Stimulated activated naive B cell treated with anti-CD40 and anti-IgM and Interleukin-4, amounts not matched to agents 10 μg/mL and 1 μg/mL and 100 μg/mL, for 72 hours (primary cell): ENCODE measurements around the gene NAALADL2.

Source experiments
- ATAC-seq, 2 donors: fragments of 150-1000 bp; cut with Tn5 transposase; replicated peaks; 2 replicates each; pipeline ENCODE4 v1.10.0; 2021; ENCODE audit warnings: moderate library complexity in 1 of 2
- DNase-seq: peaks from one replicate; pipeline ENCODE4 v3.0.0; 2021
- H3K27ac Mint-ChIP-seq: one replicate; pipeline ENCODE4 v1.8.0; 2022; ENCODE audit warnings: mild to moderate bottlenecking, mixed read lengths
- H3K27me3 Mint-ChIP-seq, 2 donors: one replicate each; pipeline ENCODE4 v1.8.0; 2022; ENCODE audit warnings: mixed read lengths in 2 of 2
- H3K36me3 Mint-ChIP-seq, 2 donors: one replicate each; pipeline ENCODE4 v1.8.0; 2022; ENCODE audit warnings: mixed read lengths in 2 of 2, mild to moderate bottlenecking in 1 of 2
- H3K4me1 Mint-ChIP-seq, 2 donors: one replicate each; pipeline ENCODE4 v1.8.0; 2022; ENCODE audit warnings: mixed read lengths in 2 of 2, mild to moderate bottlenecking in 1 of 2
- H3K4me3 Mint-ChIP-seq, 2 donors: one replicate each; pipeline ENCODE4 v1.8.0; 2022; ENCODE audit warnings: mild to moderate bottlenecking in 2 of 2, mixed read lengths in 2 of 2, moderate library complexity in 1 of 2
- H3K9me3 Mint-ChIP-seq, 2 donors: one replicate each; pipeline ENCODE4 v1.8.0; 2022; ENCODE audit warnings: mixed read lengths in 2 of 2, mild to moderate bottlenecking in 1 of 2

NAALADL2 gene

GRCh38 chr3:175186511-175186910 lies 327.4 kb downstream of the NAALADL2 start:
- ATAC-seq (no peak), DNase-seq (no peak)
- Mint-ChIP-seq H3K4me3 (no peak overlapping the region), H3K27ac (no peak overlapping the region), H3K4me1 (no peaks in the 10 kb centered on the region), H3K9me3 (peaks cover 1 to 6% of the 10 kb centered on the region in 2 donors), H3K36me3 (no peaks in the 10 kb centered on the region), H3K27me3 (no peaks in the 10 kb centered on the region)

- Mint-ChIP-seq H3K9me3 (peaks cover 1 to 6% of the 10 kb centered on the region in 2 donors), H3K4me3 (no peak overlapping the region), H3K4me1 (no peaks in the 10 kb centered on the region), H3K27me3 (no peaks in the 10 kb centered on the region), H3K36me3 (no peaks in the 10 kb centered on the region), H3K27ac (no peak overlapping the region)
- no peak for DNase-seq
- ATAC-seq: no peak
These were observed 328.5 kb downstream of the NAALADL2 start for GRCh38 chr3:175187586-175187985.

- H3K27ac Mint-ChIP-seq: no peak overlapping the region
- DNase-seq (no peak), ATAC-seq (no peak)
- H3K4me3 Mint-ChIP-seq: no peak overlapping the region
- peaks cover 0 to 6% of the 10 kb centered on the region in 2 donors for H3K9me3 Mint-ChIP-seq
- no peaks in the 10 kb centered on the region for H3K4me1 Mint-ChIP-seq
- no peaks in the 10 kb centered on the region for H3K36me3 Mint-ChIP-seq
- H3K27me3 Mint-ChIP-seq: no peaks in the 10 kb centered on the region
These were observed 333.4 kb downstream of the NAALADL2 start for GRCh38 chr3:175192536-175192935.

- no peaks in the 10 kb centered on the region for H3K4me1 Mint-ChIP-seq
- H3K9me3 Mint-ChIP-seq: peaks cover 0 to 6% of the 10 kb centered on the region in 2 donors
- no peak overlapping the region for H3K4me3 Mint-ChIP-seq
- H3K36me3 Mint-ChIP-seq: no peaks in the 10 kb centered on the region
- DNase-seq (no peak), ATAC-seq (no peak)
- H3K27ac Mint-ChIP-seq: no peak overlapping the region
- H3K27me3 Mint-ChIP-seq: no peaks in the 10 kb centered on the region
These were observed 334.8 kb downstream of the NAALADL2 start for GRCh38 chr3:175193815-175194518.

- ATAC-seq: no peak
- Mint-ChIP-seq H3K9me3 (no peaks in the 10 kb centered on the region), H3K27me3 (no peaks in the 10 kb centered on the region), H3K27ac (no peak overlapping the region), H3K36me3 (no peaks in the 10 kb centered on the region), H3K4me1 (no peaks in the 10 kb centered on the region), H3K4me3 (no peak overlapping the region)
- no peak for DNase-seq
These were observed 340.1 kb downstream of the NAALADL2 start for GRCh38 chr3:175198991-175199783.

GRCh38 chr3:175199961-175200360 lies 340.8 kb downstream of the NAALADL2 start:
- Mint-ChIP-seq H3K27ac (no peak overlapping the region), H3K4me3 (no peak overlapping the region), H3K4me1 (no peaks in the 10 kb centered on the region), H3K9me3 (peaks cover under 1 to 2% of the 10 kb centered on the region in 2 donors), H3K36me3 (no peaks in the 10 kb centered on the region), H3K27me3 (no peaks in the 10 kb centered on the region)
- DNase-seq (no peak), ATAC-seq (no peak)

- Mint-ChIP-seq H3K27me3 (no peaks in the 10 kb centered on the region), H3K4me3 (no peak overlapping the region), H3K27ac (no peak overlapping the region), H3K9me3 (peaks cover 4 to 7% of the 10 kb centered on the region in 2 donors), H3K36me3 (no peaks in the 10 kb centered on the region), H3K4me1 (no peaks in the 10 kb centered on the region)
- ATAC-seq (no peak), DNase-seq (no peak)
These were observed 341.4 kb downstream of the NAALADL2 start for GRCh38 chr3:175200391-175201095.

- H3K27ac Mint-ChIP-seq: no peak overlapping the region
- no peaks in the 10 kb centered on the region for H3K27me3 Mint-ChIP-seq
- no peak overlapping the region for H3K4me3 Mint-ChIP-seq
- no peak for DNase-seq
- no peak for ATAC-seq
- H3K9me3 Mint-ChIP-seq: peaks cover 7% of the 10 kb centered on the region in 2 donors
- H3K36me3 Mint-ChIP-seq: no peaks in the 10 kb centered on the region
- H3K4me1 Mint-ChIP-seq: no peaks in the 10 kb centered on the region
These were observed 348.2 kb downstream of the NAALADL2 start for GRCh38 chr3:175207361-175207760.

- ATAC-seq (no peak), DNase-seq (no peak)
- Mint-ChIP-seq H3K27ac (no peak overlapping the region), H3K9me3 (peaks cover 7% of the 10 kb centered on the region in 2 donors), H3K4me3 (no peak overlapping the region), H3K27me3 (no peaks in the 10 kb centered on the region), H3K4me1 (no peaks in the 10 kb centered on the region), H3K36me3 (no peaks in the 10 kb centered on the region)
These were observed 349.2 kb downstream of the NAALADL2 start for GRCh38 chr3:175208326-175208725.

GRCh38 chr3:175211466-175211865 lies 352.3 kb downstream of the NAALADL2 start:
- no peaks in the 10 kb centered on the region for H3K4me1 Mint-ChIP-seq
- H3K9me3 Mint-ChIP-seq: no peaks in the 10 kb centered on the region
- no peak overlapping the region for H3K27ac Mint-ChIP-seq
- no peaks in the 10 kb centered on the region for H3K27me3 Mint-ChIP-seq
- ATAC-seq (no peak), DNase-seq (no peak)
- no peaks in the 10 kb centered on the region for H3K36me3 Mint-ChIP-seq
- H3K4me3 Mint-ChIP-seq: no peak overlapping the region

- no peaks in the 10 kb centered on the region for H3K36me3 Mint-ChIP-seq
- DNase-seq: no peak
- no peak overlapping the region for H3K4me3 Mint-ChIP-seq
- no peaks in the 10 kb centered on the region for H3K4me1 Mint-ChIP-seq
- no peak for ATAC-seq
- H3K9me3 Mint-ChIP-seq: no peaks in the 10 kb centered on the region
- H3K27me3 Mint-ChIP-seq: no peaks in the 10 kb centered on the region
- no peak overlapping the region for H3K27ac Mint-ChIP-seq
These were observed 353.8 kb downstream of the NAALADL2 start for GRCh38 chr3:175212896-175213295.

GRCh38 chr3:175214216-175214615 lies 355.1 kb downstream of the NAALADL2 start:
- Mint-ChIP-seq H3K27ac (no peak overlapping the region), H3K27me3 (no peaks in the 10 kb centered on the region), H3K4me3 (no peak overlapping the region), H3K36me3 (no peaks in the 10 kb centered on the region), H3K9me3 (no peaks in the 10 kb centered on the region), H3K4me1 (no peaks in the 10 kb centered on the region)
- no peak for DNase-seq
- ATAC-seq: no peak

GRCh38 chr3:175215833-175216232 lies 356.7 kb downstream of the NAALADL2 start:
- Mint-ChIP-seq H3K9me3 (no peaks in the 10 kb centered on the region), H3K27ac (no peak overlapping the region), H3K4me1 (no peaks in the 10 kb centered on the region), H3K27me3 (no peaks in the 10 kb centered on the region), H3K36me3 (no peaks in the 10 kb centered on the region), H3K4me3 (no peak overlapping the region)
- DNase-seq: no peak
- ATAC-seq: no peak

- Mint-ChIP-seq H3K27ac (no peak overlapping the region), H3K36me3 (no peaks in the 10 kb centered on the region), H3K9me3 (no peaks in the 10 kb centered on the region), H3K4me1 (no peaks in the 10 kb centered on the region), H3K4me3 (no peak overlapping the region), H3K27me3 (no peaks in the 10 kb centered on the region)
- DNase-seq (no peak), ATAC-seq (no peak)
These were observed 363.2 kb downstream of the NAALADL2 start for GRCh38 chr3:175222356-175222755.

- Mint-ChIP-seq H3K4me1 (no peaks in the 10 kb centered on the region), H3K9me3 (no peaks in the 10 kb centered on the region), H3K4me3 (no peak overlapping the region), H3K36me3 (no peaks in the 10 kb centered on the region), H3K27ac (no peak overlapping the region), H3K27me3 (no peaks in the 10 kb centered on the region)
- no peak for ATAC-seq
- no peak for DNase-seq
These were observed 364.9 kb downstream of the NAALADL2 start for GRCh38 chr3:175224051-175224450.
